ENCODE measurements around the gene ADAT3. TPM values are rescaled to one million over a fixed set of nuclear protein-coding genes. Genes with fewer than 3 reads are reported as not detected.

The ADAT3 gene
- total RNA-seq, 1 experiment from 2014 or later = 12.6 TPM

DNA sequence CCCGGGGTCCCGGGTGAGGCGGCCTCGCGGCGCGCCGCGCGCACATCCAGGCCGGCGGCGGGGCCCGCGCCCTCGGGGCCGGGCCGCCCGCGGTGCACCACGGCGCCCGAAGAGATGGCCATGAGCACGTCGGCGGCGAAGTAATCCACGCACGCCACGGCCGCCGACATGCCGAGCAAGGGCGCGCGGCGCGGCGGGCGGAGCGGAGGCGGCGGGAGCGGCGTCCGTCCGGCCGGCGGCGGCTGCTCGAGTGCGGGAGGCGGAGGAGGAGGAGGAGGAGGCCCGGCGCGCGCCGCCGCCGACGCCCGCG is 41.9 kb upstream of the ADAT3 start, which contains the start of gene KLF16:
Gene KLF16 (minus strand): TSS at position 252 of the 310 bp plus-strand sequence. CDS start 82 bp downstream, at position 170.
- Histone ChIP-seq H3K27me3 (replicated peaks; ENCODE audit: control insufficient read depth, insufficient read depth, low read length) (no peaks in the 10 kb centered on the region), H3K9me3 (no peaks in the 10 kb centered on the region), H3K4me3 (ENCODE audit: low read depth, low read length) (peak within 1 kb of the TSS; percentile 89), H3K36me3 (ENCODE audit: control insufficient read depth, insufficient read depth, low read length) (no peaks in the 10 kb centered on the region), H3K4me1 (peaks cover 33% of the 10 kb centered on the region)
- intact Hi-C loops (cut with micrococcal nuclease; ENCODE audit: unreplicated experiment) = no loop called here
- DNase-seq = no peak
- Mint-ChIP-seq H3K4me1 (ENCODE audit: low read depth, unreplicated experiment) (peaks cover 5% of the 10 kb centered on the region), H3K9me3 (ENCODE audit: unreplicated experiment) (no peaks in the 10 kb centered on the region), H3K27me3 (ENCODE audit: insufficient read depth, unreplicated experiment) (no peaks in the 10 kb centered on the region), H3K36me3 (ENCODE audit: insufficient read depth, unreplicated experiment) (peaks cover 19% of the 10 kb centered on the region), H3K27ac (ENCODE audit: unreplicated experiment) (peak within 1 kb of the TSS; percentile 42), H3K4me3 (ENCODE audit: unreplicated experiment) (peak within 1 kb of the TSS; percentile 73)
- CTCF ChIA-PET = no interaction called here
- no TSS peak for BruUV-seq (replicated peaks)
- POLR2A ChIA-PET = no interaction called here
- TF ChIP-seq, protein P1, sequence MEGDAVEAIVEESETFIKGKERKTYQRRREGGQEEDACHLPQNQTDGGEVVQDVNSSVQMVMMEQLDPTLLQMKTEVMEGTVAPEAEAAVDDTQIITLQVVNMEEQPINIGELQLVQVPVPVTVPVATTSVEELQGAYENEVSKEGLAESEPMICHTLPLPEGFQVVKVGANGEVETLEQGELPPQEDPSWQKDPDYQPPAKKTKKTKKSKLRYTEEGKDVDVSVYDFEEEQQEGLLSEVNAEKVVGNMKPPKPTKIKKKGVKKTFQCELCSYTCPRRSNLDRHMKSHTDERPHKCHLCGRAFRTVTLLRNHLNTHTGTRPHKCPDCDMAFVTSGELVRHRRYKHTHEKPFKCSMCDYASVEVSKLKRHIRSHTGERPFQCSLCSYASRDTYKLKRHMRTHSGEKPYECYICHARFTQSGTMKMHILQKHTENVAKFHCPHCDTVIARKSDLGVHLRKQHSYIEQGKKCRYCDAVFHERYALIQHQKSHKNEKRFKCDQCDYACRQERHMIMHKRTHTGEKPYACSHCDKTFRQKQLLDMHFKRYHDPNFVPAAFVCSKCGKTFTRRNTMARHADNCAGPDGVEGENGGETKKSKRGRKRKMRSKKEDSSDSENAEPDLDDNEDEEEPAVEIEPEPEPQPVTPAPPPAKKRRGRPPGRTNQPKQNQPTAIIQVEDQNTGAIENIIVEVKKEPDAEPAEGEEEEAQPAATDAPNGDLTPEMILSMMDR (IDR thresholded peaks at IDR 0.05; ENCODE audit: insufficient read depth in 1 of 2, low read depth in 1 of 2, low read length in 1 of 2, severe bottlenecking in 1 of 2, unreplicated experiment in 1 of 2) = no peak

- H3K4me3 Mint-ChIP-seq (ENCODE audit: unreplicated experiment) = peak overlapping the region; percentile 67
- ChIA-PET POLR2A (interaction anchor here (0.6 to 1.5 kb wide), 3 partner anchors 9 to 12 kb away, joined by 5 to 12 read pairs (median 12); no protein-coding TSS in a partner anchor), CTCF (interaction anchor here (0.6 to 1.3 kb wide), 7 partner anchors 11 to 70 kb away, joined by 3 to 8 read pairs (median 3); partner anchors contain the start of gene ABHD17A)
- H3K9me3 ChIP-seq = no peaks in the 10 kb centered on the region
- TF ChIP-seq, protein P1 (IDR thresholded peaks at IDR 0.05; ENCODE audit: insufficient read depth in 1 of 2, low read depth in 1 of 2, low read length in 1 of 2, severe bottlenecking in 1 of 2, unreplicated experiment in 1 of 2) = no peak
- H3K4me1 Mint-ChIP-seq (ENCODE audit: low read depth, unreplicated experiment) = peaks cover 5% of the 10 kb centered on the region
- H3K27me3 ChIP-seq (replicated peaks; ENCODE audit: control insufficient read depth, insufficient read depth, low read length) = no peaks in the 10 kb centered on the region
- H3K36me3 Mint-ChIP-seq (ENCODE audit: insufficient read depth, unreplicated experiment) = peaks cover 20% of the 10 kb centered on the region
- H3K27ac Mint-ChIP-seq (ENCODE audit: unreplicated experiment) = peak overlapping the region; percentile 42
- peak; percentile 91 to 96 for DNase-seq
- intact Hi-C loops (cut with micrococcal nuclease; ENCODE audit: unreplicated experiment) = loop anchor here (1.0 kb wide), 1 partner anchor 41 kb away; the partner anchor contains the start of genes ADAT3 and SCAMP4
- H3K36me3 ChIP-seq (ENCODE audit: control insufficient read depth, insufficient read depth, low read length) = no peaks in the 10 kb centered on the region
- H3K27me3 Mint-ChIP-seq (ENCODE audit: insufficient read depth, unreplicated experiment) = no peaks in the 10 kb centered on the region
- H3K4me3 ChIP-seq (ENCODE audit: low read depth, low read length) = peak overlapping the region; percentile 89
- peaks cover 33% of the 10 kb centered on the region for H3K4me1 ChIP-seq
- no peaks in the 10 kb centered on the region for H3K9me3 Mint-ChIP-seq (ENCODE audit: unreplicated experiment)
- no TSS peak for BruUV-seq (replicated peaks)
These were observed 41.3 kb upstream of the ADAT3 start for GRCh38 chr19:1863638-1864479.

DNA sequence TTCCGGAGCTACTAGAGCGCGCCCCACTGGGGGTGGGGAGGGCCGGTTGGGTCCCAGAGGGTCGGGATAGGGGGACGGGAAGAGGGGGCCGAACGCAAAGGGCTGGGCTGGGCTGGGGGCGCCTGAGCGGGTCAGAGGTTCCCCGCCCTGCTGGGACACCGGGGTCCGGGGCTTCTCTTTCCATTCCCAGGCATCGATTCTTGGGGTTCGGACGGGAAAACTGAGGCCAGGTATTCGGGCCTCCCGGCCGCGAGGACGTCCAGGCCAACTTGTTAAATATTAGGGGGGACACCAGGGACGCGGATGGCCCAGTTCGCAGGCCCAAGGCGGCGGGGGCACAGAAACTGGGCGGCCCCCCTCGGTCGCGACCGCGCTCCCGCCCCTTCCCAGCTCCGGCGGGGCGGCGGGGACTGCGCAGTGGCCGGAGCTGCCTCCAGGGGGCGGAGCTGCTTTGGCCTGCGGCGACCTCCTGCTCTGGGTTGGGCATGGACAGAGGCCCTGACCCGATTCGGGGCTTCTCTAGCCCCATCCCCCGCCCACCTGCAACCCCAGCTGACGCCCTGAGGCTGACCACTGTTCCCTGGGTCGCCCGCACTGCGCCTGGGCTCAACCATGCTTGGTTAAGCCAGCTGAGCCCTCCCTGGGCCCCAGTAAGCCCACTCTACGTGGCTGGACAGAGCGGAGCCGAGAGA is 40.6 kb upstream of the ADAT3 start:
- Mint-ChIP-seq H3K4me3 (ENCODE audit: unreplicated experiment) (peak overlapping the region; percentile 67), H3K36me3 (ENCODE audit: insufficient read depth, unreplicated experiment) (peaks cover 20% of the 10 kb centered on the region), H3K27ac (ENCODE audit: unreplicated experiment) (peak overlapping the region; percentile 42), H3K27me3 (ENCODE audit: insufficient read depth, unreplicated experiment) (no peaks in the 10 kb centered on the region), H3K9me3 (ENCODE audit: unreplicated experiment) (no peaks in the 10 kb centered on the region), H3K4me1 (ENCODE audit: low read depth, unreplicated experiment) (peaks cover 5% of the 10 kb centered on the region)
- peak; percentile 83 to 89 for DNase-seq
- TF ChIP-seq, protein P1 (IDR thresholded peaks at IDR 0.05; ENCODE audit: insufficient read depth in 1 of 2, low read depth in 1 of 2, low read length in 1 of 2, severe bottlenecking in 1 of 2, unreplicated experiment in 1 of 2) = peak; percentile 70 to 73
- POLR2A ChIA-PET = interaction anchor here (0.6 to 1.5 kb wide), 6 partner anchors 10 to 26 kb away, joined by 3 to 12 read pairs (median 8); partner anchors contain the start of gene ABHD17A
- BruUV-seq (replicated peaks) = TSS peak; percentile 83
- H3K9me3 ChIP-seq = no peaks in the 10 kb centered on the region
- no peaks in the 10 kb centered on the region for H3K36me3 ChIP-seq (ENCODE audit: control insufficient read depth, insufficient read depth, low read length)
- intact Hi-C loops (cut with micrococcal nuclease; ENCODE audit: unreplicated experiment) = loop anchor here (1.0 kb wide), 1 partner anchor 41 kb away; the partner anchor contains the start of genes ADAT3 and SCAMP4
- peak overlapping the region; percentile 64 for H3K4me3 ChIP-seq (ENCODE audit: low read depth, low read length)
- CTCF ChIA-PET = interaction anchor here (0.6 to 1.3 kb wide), 8 partner anchors 10 to 71 kb away, joined by 3 to 8 read pairs (median 3); partner anchors contain the start of gene ABHD17A
- H3K27me3 ChIP-seq (replicated peaks; ENCODE audit: control insufficient read depth, insufficient read depth, low read length) = no peaks in the 10 kb centered on the region
- peaks cover 27% of the 10 kb centered on the region for H3K4me1 ChIP-seq

Measured in Caco-2 (cell line).